GM12891 (cell line): Measurements from ENCODE around the gene DNAH10.
"Not testable (repeated sequence)": the region's sequence is repeated elsewhere in the genome, so short reads cannot be mapped to it uniquely, and the experiment has no call there.

Experiments
- DNase-seq: peaks from one replicate; pipeline ENCODE4 v3.0.0; 2011; ENCODE audit warnings: low spot score; ENCODE audit not compliant: insufficient read length
- FAIRE-seq: peaks from 2 replicates; lab custom pipeline; 2011; peaks lifted over from hg19 to GRCh38; lab: Jason Lieb, UNC
- PAX5 ChIP-seq: IDR thresholded peaks from 2 replicates; pipeline ENCODE4 v1.6.1; 2011; ENCODE audit warnings: low read length, moderate library complexity, mild to moderate bottlenecking; ENCODE audit not compliant: insufficient read depth, severe bottlenecking
- POLR2A ChIP-seq: IDR thresholded peaks from 2 replicates; pipeline ENCODE4 v1.6.1; 2011; ENCODE audit warnings: low read depth, low read length, control low read depth
- POLR2AphosphoS5 ChIP-seq: IDR thresholded peaks from 2 replicates; pipeline ENCODE4 v1.6.1; 2011; ENCODE audit warnings: low read depth, low read length, control low read depth
- POU2F2 ChIP-seq: IDR thresholded peaks from 2 replicates; pipeline ENCODE4 v1.6.1; 2011; ENCODE audit warnings: low read depth, mild to moderate bottlenecking, control low read depth, low read length, moderate library complexity
- SPI1 ChIP-seq: IDR thresholded peaks from 2 replicates; pipeline ENCODE4 v1.6.1; 2011; ENCODE audit warnings: low read depth, low read length, control low read depth
- TAF1 ChIP-seq: IDR thresholded peaks from 2 replicates; pipeline ENCODE4 v1.6.1; 2011; ENCODE audit warnings: low read depth, low read length, control low read depth

The DNAH10 gene

GRCh38 chr12:123940627-123940966, 178.5 kb downstream of the DNAH10 start:
- no peak for DNase-seq
- TF ChIP-seq TAF1 (no peak), SPI1 (no peak), POU2F2 (no peak), POLR2A (no peak), PAX5 (no peak)
- no peak for FAIRE-seq

DNA sequence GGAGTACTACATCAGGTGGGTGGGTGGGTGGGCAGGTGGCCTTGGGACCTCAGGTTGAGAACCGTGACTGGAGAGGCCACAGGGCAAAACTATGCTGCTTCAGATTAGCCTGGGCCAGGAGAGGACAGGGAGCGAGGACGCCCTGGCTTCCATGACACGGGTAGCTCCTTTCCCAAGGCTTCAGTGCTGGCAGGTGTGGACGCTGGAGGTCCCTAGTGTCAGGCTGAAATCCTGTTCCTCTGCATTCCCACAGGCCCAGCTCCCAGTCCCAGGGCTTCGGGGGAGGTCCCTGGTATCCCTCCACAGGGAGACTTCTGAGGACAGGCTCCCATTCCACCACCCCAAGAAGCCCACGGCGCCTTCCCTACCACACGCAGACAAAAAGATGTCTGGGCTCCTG, 178.9 kb downstream of the DNAH10 start:
- TF ChIP-seq POLR2AphosphoS5 (no peak), POLR2A (no peak), POU2F2 (no peak), SPI1 (no peak), TAF1 (no peak), PAX5 (no peak)
- DNase-seq (no peak), FAIRE-seq (no peak)

DNA sequence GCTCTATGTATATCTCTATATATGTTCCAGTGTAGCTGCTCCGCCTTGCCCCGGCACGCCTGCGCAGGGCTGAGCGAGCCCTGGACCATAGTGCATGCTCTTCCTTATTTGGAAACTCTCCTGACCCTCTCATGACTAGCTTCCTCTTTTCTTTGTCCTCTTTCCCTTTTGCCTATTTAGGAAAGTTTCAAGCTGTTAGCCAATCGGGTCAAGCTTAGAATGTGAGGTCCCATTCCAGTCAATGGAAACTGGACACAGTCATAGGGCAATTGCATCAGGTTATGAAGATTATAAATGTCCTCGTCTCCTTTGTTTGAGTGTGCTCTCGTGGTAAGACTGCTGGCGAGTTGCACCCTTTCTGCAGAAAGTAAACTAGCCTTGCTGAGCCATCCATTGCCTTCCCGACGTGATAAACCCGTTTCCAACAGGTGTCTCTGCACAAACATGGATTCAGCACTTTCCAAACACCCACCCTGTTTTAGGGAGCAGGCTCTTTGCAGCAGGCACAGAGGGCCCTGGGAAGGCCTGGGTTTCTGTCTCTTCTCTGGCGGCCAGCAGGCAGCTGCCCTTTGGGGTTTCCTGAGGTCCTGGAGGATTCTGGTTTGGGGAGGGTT, 179.6 kb downstream of the DNAH10 start:
- DNase-seq = no peak
- TF ChIP-seq POLR2AphosphoS5 (no peak), TAF1 (no peak), POLR2A (no peak), SPI1 (no peak), PAX5 (no peak), POU2F2 (no peak)
- no peak for FAIRE-seq

DNA sequence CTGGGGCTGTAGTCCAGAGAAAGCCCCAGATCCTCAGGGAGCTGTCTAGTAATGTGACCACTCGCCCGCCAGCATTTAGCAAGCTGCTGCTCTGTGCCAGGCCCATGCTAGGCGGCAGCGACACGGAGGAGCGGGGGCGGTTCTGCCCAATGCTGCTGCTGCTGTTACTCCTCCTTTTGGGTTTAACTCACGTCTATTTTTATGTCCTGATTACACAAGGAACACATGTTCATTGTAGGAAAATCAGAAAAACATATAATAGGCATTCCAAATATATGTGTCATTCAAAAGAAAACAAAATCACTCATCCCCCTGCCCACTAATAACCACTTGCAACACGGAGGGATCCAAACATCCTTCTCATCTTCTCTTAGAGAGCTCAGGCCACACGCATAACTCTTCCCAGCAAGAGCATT, 180.1 kb downstream of the DNAH10 start:
- FAIRE-seq = no peak
- no peak for DNase-seq
- TF ChIP-seq PAX5 (no peak), POLR2AphosphoS5 (no peak), POLR2A (no peak), POU2F2 (no peak)

DNA sequence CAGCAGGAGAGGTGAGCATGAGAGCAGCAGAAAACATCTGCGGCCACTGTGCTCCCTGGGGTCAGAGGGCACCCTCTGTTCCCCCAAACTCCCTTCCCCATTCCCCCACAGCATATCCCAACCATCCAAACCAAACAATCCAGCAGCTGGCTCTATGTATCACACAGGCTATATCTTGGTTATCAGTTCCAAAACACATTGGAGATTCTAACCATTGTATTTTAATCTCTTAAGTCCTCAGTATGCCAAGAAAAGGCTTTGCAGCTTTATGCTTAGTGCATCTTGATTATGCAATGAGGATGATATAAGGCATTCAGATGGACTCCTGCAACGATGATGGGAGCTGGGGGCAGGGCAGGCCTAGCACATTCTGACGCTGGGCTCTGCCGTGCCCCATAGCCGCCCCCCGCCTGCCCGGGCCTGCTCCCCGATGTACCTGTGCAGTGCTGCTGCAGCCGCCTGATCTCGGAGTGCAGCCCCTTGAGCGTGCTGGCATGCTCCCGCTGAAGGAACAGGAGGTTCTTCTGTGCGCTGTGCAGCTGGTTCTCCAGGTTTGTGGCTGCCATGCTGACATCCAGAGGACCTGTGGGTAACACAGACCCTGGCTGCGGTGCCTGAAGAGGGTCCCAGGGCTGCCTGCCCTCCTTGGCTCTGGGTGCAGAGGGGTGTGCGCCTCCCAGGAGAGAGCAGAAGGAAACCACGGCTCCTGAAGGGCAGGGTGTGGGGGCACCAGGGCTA, 181.0 kb downstream of the DNAH10 start:
- no peak for FAIRE-seq
- DNase-seq = no peak
- TF ChIP-seq POLR2AphosphoS5 (no peak), TAF1 (no peak), SPI1 (no peak), POU2F2 (no peak), PAX5 (no peak), POLR2A (no peak)

DNA sequence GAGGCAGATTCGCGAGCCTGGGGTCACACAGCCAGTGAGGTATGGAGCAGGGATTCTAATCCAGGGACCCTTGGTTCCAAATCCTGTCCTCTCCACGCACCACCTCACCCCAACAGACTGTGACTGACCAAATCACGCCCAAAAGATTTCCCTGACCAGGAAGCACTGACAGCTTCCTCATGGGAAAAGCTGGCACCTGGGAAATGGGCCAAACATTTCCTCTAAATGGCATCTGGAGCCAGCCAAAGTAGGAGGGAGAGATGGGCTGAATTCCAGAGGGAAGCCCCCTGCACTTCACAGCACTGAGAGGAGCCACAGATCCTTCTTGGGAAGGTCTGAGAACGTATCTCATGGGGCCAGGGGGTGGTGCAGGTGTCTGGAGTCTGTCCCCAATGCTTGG, 181.7 kb downstream of the DNAH10 start:
- no peak for TF ChIP-seq PAX5
- FAIRE-seq = no peak
- DNase-seq = no peak

DNA sequence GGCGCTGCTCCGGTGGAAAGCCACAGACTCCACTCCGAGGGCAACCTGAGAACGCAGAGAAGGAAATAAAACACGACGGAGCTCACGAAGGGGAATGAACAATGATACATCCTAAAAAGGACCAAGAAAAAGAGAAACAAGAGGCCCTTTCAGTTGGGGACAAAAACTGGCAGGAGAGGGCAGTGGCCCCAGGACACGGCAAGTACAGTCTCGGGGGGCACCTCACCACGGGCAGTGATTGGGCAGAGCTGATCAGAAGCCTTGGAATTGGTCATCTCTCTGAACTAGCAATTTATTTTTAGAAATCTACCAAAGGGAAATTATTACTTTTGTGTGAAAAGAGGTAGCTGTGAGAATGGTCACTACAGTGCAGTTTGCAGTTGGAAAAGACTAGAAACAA, 182.6 kb downstream of the DNAH10 start:
- FAIRE-seq (no peak), DNase-seq (no peak)
- TF ChIP-seq SPI1 = no peak
- no peak for TF ChIP-seq POLR2AphosphoS5
- TF ChIP-seq TAF1 = no peak
- TF ChIP-seq PAX5 = no peak
- no peak for TF ChIP-seq POU2F2
- no peak for TF ChIP-seq POLR2A

GRCh38 chr12:123945287-123946151, 183.4 kb downstream of the DNAH10 start:
- FAIRE-seq = no peak
- TF ChIP-seq SPI1 (no peak), POLR2A (no peak), TAF1 (no peak), PAX5 (no peak), POU2F2 (no peak), POLR2AphosphoS5 (no peak)
- no peak for DNase-seq

GRCh38 chr12:123946152-123946515, 184.0 kb downstream of the DNAH10 start:
- FAIRE-seq (no peak), DNase-seq (no peak)
- TF ChIP-seq POLR2AphosphoS5 (no peak), POLR2A (no peak), PAX5 (no peak), SPI1 (no peak), POU2F2 (no peak), TAF1 (no peak)

- FAIRE-seq, DNase-seq: not testable (repeated sequence)
These were observed 184.7 kb downstream of the DNAH10 start for GRCh38 chr12:123946516-123947505.

- not testable (repeated sequence) for FAIRE-seq, DNase-seq
These were observed 185.4 kb downstream of the DNAH10 start for GRCh38 chr12:123947531-123947930.
